Measurements from ENCODE around the gene FABP2. TPM values are rescaled to one million over a fixed set of nuclear protein-coding genes. Genes with fewer than 3 reads are reported as not detected.
"Not testable (repeated sequence)": the region's sequence is repeated elsewhere in the genome, so short reads cannot be mapped to it uniquely, and the experiment has no call there.

Gene FABP2
- total and polyA plus RNA-seq, 4 donors = 0.79 TPM; not detected in 3

DNA sequence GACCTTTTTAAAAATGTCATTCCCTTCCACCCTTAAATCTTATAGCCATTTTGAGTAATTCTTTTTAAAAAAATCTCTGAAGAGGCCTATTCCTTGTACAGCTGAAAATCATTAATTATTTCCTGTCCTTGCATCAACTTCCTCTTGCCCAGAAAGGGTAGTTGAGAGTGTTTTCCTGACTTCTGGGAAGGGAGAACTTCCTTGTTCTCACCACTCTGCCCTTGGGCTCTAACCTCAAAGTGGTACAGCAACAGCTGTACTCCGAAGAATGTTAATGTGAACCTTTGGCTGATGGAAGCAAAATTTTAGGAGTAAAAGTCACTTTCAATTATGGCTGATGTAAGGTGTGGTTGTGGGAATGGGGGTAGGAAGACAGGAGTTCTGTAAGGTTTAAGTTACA, 15.1 kb upstream of the FABP2 start:
- Histone ChIP-seq H3K27me3 (ENCODE audit: control insufficient read depth in 4 of 4, insufficient read depth in 4 of 4, low read length in 3 of 4) (no peaks in the 10 kb centered on the region), H3K9ac (ENCODE audit: low read depth in 1 of 2, low read length in 2 of 2) (no peak overlapping the region), H3K4me3 (ENCODE audit: low read depth in 1 of 3, low read length in 3 of 3) (no peak overlapping the region), H3K9me3 (ENCODE audit: control insufficient read depth in 4 of 4, low read length in 3 of 4) (no peaks in the 10 kb centered on the region), H3K4me1 (ENCODE audit: control insufficient read depth in 4 of 4, insufficient read depth in 4 of 4, low read length in 3 of 4) (no peaks in the 10 kb centered on the region), H3K27ac (ENCODE audit: low read depth in 1 of 2, low read length in 2 of 2) (no peak overlapping the region), H3K36me3 (ENCODE audit: control insufficient read depth in 4 of 4, insufficient read depth in 3 of 4, low read depth in 1 of 4, low read length in 3 of 4) (no peaks in the 10 kb centered on the region)
- 71% methylated on average over 1 of the region's 1 CpG for WGBS
- no peak for DNase-seq (ENCODE audit: low spot score)
- TF ChIP-seq, protein P1, sequence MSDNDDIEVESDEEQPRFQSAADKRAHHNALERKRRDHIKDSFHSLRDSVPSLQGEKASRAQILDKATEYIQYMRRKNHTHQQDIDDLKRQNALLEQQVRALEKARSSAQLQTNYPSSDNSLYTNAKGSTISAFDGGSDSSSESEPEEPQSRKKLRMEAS (IDR thresholded peaks at IDR 0.05) = no peak
- TF ChIP-seq, protein P2, sequence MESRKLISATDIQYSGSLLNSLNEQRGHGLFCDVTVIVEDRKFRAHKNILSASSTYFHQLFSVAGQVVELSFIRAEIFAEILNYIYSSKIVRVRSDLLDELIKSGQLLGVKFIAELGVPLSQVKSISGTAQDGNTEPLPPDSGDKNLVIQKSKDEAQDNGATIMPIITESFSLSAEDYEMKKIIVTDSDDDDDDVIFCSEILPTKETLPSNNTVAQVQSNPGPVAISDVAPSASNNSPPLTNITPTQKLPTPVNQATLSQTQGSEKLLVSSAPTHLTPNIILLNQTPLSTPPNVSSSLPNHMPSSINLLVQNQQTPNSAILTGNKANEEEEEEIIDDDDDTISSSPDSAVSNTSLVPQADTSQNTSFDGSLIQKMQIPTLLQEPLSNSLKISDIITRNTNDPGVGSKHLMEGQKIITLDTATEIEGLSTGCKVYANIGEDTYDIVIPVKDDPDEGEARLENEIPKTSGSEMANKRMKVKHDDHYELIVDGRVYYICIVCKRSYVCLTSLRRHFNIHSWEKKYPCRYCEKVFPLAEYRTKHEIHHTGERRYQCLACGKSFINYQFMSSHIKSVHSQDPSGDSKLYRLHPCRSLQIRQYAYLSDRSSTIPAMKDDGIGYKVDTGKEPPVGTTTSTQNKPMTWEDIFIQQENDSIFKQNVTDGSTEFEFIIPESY (IDR thresholded peaks at IDR 0.05) = no peak
- TF ChIP-seq FOXA1 (IDR thresholded peaks at IDR 0.05) (no peak), NR2F2 (IDR thresholded peaks at IDR 0.05) (peak; percentile 32)
- TF ChIP-seq, protein P3, sequence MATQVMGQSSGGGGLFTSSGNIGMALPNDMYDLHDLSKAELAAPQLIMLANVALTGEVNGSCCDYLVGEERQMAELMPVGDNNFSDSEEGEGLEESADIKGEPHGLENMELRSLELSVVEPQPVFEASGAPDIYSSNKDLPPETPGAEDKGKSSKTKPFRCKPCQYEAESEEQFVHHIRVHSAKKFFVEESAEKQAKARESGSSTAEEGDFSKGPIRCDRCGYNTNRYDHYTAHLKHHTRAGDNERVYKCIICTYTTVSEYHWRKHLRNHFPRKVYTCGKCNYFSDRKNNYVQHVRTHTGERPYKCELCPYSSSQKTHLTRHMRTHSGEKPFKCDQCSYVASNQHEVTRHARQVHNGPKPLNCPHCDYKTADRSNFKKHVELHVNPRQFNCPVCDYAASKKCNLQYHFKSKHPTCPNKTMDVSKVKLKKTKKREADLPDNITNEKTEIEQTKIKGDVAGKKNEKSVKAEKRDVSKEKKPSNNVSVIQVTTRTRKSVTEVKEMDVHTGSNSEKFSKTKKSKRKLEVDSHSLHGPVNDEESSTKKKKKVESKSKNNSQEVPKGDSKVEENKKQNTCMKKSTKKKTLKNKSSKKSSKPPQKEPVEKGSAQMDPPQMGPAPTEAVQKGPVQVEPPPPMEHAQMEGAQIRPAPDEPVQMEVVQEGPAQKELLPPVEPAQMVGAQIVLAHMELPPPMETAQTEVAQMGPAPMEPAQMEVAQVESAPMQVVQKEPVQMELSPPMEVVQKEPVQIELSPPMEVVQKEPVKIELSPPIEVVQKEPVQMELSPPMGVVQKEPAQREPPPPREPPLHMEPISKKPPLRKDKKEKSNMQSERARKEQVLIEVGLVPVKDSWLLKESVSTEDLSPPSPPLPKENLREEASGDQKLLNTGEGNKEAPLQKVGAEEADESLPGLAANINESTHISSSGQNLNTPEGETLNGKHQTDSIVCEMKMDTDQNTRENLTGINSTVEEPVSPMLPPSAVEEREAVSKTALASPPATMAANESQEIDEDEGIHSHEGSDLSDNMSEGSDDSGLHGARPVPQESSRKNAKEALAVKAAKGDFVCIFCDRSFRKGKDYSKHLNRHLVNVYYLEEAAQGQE (IDR thresholded peaks at IDR 0.05) = no peak

DNA sequence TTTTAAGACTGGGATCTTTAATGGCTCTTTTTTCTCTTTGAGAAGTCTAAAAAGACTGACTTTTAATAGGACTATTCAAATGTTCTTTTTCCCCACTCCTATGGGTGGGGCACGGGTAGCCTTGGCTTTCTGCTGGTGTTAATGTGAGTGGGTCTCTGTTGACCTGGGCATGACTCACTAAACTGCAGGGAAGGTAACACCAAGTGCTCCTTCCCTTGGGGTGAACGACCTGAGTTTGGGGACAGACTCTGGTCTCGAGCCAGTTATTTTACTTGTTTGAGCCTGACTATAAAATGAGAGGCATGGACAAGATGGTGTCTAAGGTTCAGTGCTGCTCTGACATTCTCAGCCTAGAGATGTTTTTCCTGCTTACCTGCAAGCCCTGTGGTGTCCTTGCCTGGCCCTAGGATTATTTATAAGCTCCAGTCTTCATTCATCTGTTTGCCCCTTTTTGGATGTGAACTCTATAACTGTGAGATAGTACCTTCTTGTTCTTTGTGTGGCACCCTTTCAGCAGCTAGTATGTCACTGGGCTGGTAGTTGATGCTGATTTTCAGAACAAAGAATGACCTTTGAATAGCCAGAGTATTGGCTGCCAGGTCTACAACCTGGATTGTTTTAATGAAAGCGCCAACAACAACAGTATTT, 14.5 kb upstream of the FABP2 start:
- not testable (repeated sequence) for H3K27ac ChIP-seq (ENCODE audit: low read depth in 1 of 2, low read length in 2 of 2); H3K9me3 ChIP-seq (ENCODE audit: control insufficient read depth in 4 of 4, low read length in 3 of 4); H3K27me3 ChIP-seq (ENCODE audit: control insufficient read depth in 4 of 4, insufficient read depth in 4 of 4, low read length in 3 of 4); H3K4me1 ChIP-seq (ENCODE audit: control insufficient read depth in 4 of 4, insufficient read depth in 4 of 4, low read length in 3 of 4); H3K36me3 ChIP-seq (ENCODE audit: control insufficient read depth in 4 of 4, insufficient read depth in 3 of 4, low read depth in 1 of 4, low read length in 3 of 4); H3K4me3 ChIP-seq (ENCODE audit: low read depth in 1 of 3, low read length in 3 of 3); H3K9ac ChIP-seq (ENCODE audit: low read depth in 1 of 2, low read length in 2 of 2); DNase-seq (ENCODE audit: low spot score)
- 86% methylated on average over 3 of the region's 4 CpGs for WGBS

DNA sequence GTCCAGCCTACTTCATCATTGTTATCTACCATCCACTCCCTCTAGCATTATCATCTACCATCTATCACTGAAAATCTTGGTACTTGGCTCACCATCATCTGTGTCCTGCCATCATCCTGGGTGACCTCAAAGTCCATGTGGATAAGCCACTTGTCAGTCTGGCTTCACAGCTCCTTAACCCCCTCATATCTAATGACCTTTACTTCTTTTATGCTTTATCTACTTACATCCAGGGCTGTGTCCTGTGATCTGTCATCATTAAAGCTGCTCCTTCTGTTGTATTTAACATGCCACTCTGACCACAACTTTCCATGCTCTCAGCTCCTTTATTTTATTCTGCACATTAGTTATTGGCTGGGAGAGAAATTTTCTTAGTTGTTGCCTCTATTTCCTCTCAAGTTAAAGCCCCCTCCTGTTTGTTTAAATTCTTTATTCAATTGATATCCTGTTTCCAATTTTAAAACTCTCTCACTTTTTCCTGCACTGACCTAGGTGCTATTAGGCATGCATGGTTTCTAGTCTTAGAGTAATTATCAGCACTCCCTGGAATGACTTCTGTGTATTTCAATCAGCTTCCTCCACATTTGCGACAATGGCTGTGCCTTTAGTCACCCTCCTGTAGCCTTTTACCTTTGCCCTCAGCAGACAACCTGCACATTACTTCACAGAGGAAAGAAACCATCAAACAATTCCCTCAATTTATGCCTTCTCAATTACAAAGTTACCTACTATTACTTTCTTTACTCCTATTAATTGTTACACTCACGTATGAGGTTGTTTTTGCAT, 8.1 kb upstream of the FABP2 start:
- 69% methylated on average over 2 of the region's 2 CpGs for WGBS

More for the DNA sequence above, 8.1 kb upstream of the FABP2 start:
- TF ChIP-seq, protein P1 (IDR thresholded peaks at IDR 0.05) = no peak
- TF ChIP-seq FOXA1 (IDR thresholded peaks at IDR 0.05) = no peak
- no peak for DNase-seq (ENCODE audit: low spot score)
- Histone ChIP-seq H3K36me3 (ENCODE audit: control insufficient read depth in 4 of 4, insufficient read depth in 3 of 4, low read depth in 1 of 4, low read length in 3 of 4) (no peaks in the 10 kb centered on the region), H3K27me3 (ENCODE audit: control insufficient read depth in 4 of 4, insufficient read depth in 4 of 4, low read length in 3 of 4) (no peaks in the 10 kb centered on the region), H3K4me3 (ENCODE audit: low read depth in 1 of 3, low read length in 3 of 3) (no peak overlapping the region), H3K27ac (ENCODE audit: low read depth in 1 of 2, low read length in 2 of 2) (no peak overlapping the region), H3K4me1 (ENCODE audit: control insufficient read depth in 4 of 4, insufficient read depth in 4 of 4, low read length in 3 of 4) (no peaks in the 10 kb centered on the region), H3K9ac (ENCODE audit: low read depth in 1 of 2, low read length in 2 of 2) (no peak overlapping the region), H3K9me3 (ENCODE audit: control insufficient read depth in 4 of 4, low read length in 3 of 4) (no peaks in the 10 kb centered on the region)

Data from liver (tissue), 9 donors.